B cell (primary cell): ENCODE results near the gene SMIM1. TPM values are rescaled to one million over a fixed set of nuclear protein-coding genes. Genes with fewer than 3 reads are reported as not detected.

Experiments
- ATAC-seq: fragments of 200-7000 bp; cut with Tn5 transposase; one replicate; pipeline ENCODE4 v1.10.0; 2021; ENCODE audit warnings: low read depth, mild to moderate bottlenecking, moderate number of reproducible peaks, moderate library complexity
- CTCF ChIA-PET: fragments of 350-600 bp; sonication (Branson Sonifier 250); formaldehyde crosslinking; loops from one replicate; lab custom pipeline; 2021; ENCODE audit warnings: antibody characterized with exemption, inconsistent platforms; lab: Charles Lee
- POLR2A ChIA-PET: fragments of 350-600 bp; sonication (Branson Sonifier 250); formaldehyde crosslinking; loops from one replicate; lab custom pipeline; 2021; ENCODE audit warnings: antibody characterized with exemption; lab: Charles Lee
- DNase-seq: peaks from one replicate; pipeline ENCODE4 v3.0.0; 2013
- H2AFZ ChIP-seq: 2 replicates; pipeline ENCODE4 v1.6.1; 2012; ENCODE audit warnings: mild to moderate bottlenecking, low read depth, low read length; ENCODE audit not compliant: insufficient read depth, poor library complexity, severe bottlenecking
- H3K27ac ChIP-seq, 2 donors: 1 replicate in 1 of 2; 2 replicates in 1 of 2; pipeline ENCODE4 v1.5.1; 2012 to 2013; ENCODE audit warnings: low read length in 2 of 2, mild to moderate bottlenecking in 2 of 2, moderate library complexity in 1 of 2
- H3K27me3 ChIP-seq, 4 experiments: fragments of 200-600 bp in 1 of 4; sonication (generic) in 1 of 4; replicated peaks in 1 of 4; 1 replicate in 2 of 4; 2 replicates in 2 of 4; pipeline versions ENCODE4 v1.6.1 to v1.7.0; 2013 to 2016; ENCODE audit warnings: low read length in 3 of 4, mild to moderate bottlenecking in 2 of 4, mixed read lengths in 1 of 4, moderate library complexity in 1 of 4; ENCODE audit not compliant: insufficient read depth in 4 of 4, control insufficient read depth in 3 of 4; ENCODE audit errors: control extremely low read depth in 1 of 4
- H3K36me3 ChIP-seq, 2 experiments: replicated peaks in 1 of 2; 1 replicate in 1 of 2; 2 replicates in 1 of 2; pipeline versions ENCODE4 v1.6.1 to v1.7.1; 2013; ENCODE audit warnings: low read length in 1 of 2; ENCODE audit not compliant: insufficient read depth in 2 of 2, control insufficient read depth in 1 of 2; ENCODE audit errors: control extremely low read depth in 1 of 2, extremely low read depth in 1 of 2
- H3K4me1 ChIP-seq, 2 donors: fragments of 200-600 bp in 1 of 2; sonication (generic) in 1 of 2; 1 replicate in 1 of 2; 2 replicates in 1 of 2; pipeline versions ENCODE4 v1.5.1 to v1.6.1; 2013 to 2017; ENCODE audit warnings: low read length in 2 of 2; ENCODE audit not compliant: control insufficient read depth in 2 of 2, insufficient read depth in 2 of 2
- H3K4me2 ChIP-seq: replicated peaks from 2 replicates; pipeline ENCODE3; 2012; ENCODE audit warnings: mild to moderate bottlenecking, low read depth, low read length; ENCODE audit not compliant: poor library complexity, severe bottlenecking
- H3K4me3 ChIP-seq, 5 experiments: fragments of 200-600 bp in 1 of 5; sonication (generic) in 1 of 5; 1 replicate in 3 of 5; 2 replicates in 2 of 5; pipeline versions ENCODE4 v1.5.1 to v1.7.0; 2011 to 2016; ENCODE audit warnings: low read length in 4 of 5, mild to moderate bottlenecking in 4 of 5, low read depth in 2 of 5, control low read depth in 1 of 5, moderate library complexity in 1 of 5; ENCODE audit not compliant: insufficient read depth in 1 of 5; ENCODE audit errors: control extremely low read depth in 1 of 5, extremely low read depth in 1 of 5
- H3K79me2 ChIP-seq: fragments of 200-600 bp; sonication (generic); one replicate; pipeline ENCODE4 v1.6.0; 2016; ENCODE audit warnings: low read length; ENCODE audit not compliant: control insufficient read depth, insufficient read depth
- H3K9ac ChIP-seq: fragments of 200-600 bp; sonication (generic); 2 replicates; pipeline ENCODE4 v1.6.1; 2017; ENCODE audit warnings: mild to moderate bottlenecking, low read length, moderate library complexity
- H3K9me3 ChIP-seq, 3 donors: one replicate each; pipeline versions ENCODE4 v1.6.1 to v1.7.1; 2013; ENCODE audit warnings: low read length in 2 of 3; ENCODE audit not compliant: control insufficient read depth in 2 of 3, insufficient read depth in 1 of 3; ENCODE audit errors: control extremely low read depth in 1 of 3
- H4K20me1 ChIP-seq: 2 replicates; pipeline ENCODE4 v1.6.0; 2012; ENCODE audit warnings: mild to moderate bottlenecking, low read length; ENCODE audit not compliant: insufficient read depth, control insufficient read depth, poor library complexity, severe bottlenecking
- H3K27ac Mint-ChIP-seq: one replicate; pipeline ENCODE4 v1.8.0; 2021; ENCODE audit warnings: mixed read lengths
- H3K27me3 Mint-ChIP-seq: one replicate; pipeline ENCODE4 v1.8.0; 2021; ENCODE audit warnings: mixed read lengths
- H3K4me1 Mint-ChIP-seq: one replicate; pipeline ENCODE4 v1.8.0; 2021; ENCODE audit warnings: mixed read lengths
- H3K4me3 Mint-ChIP-seq: one replicate; pipeline ENCODE4 v1.8.0; 2021; ENCODE audit warnings: mixed read lengths
- H3K9me3 Mint-ChIP-seq: one replicate; pipeline ENCODE4 v1.8.0; 2022; ENCODE audit warnings: mixed read lengths; ENCODE audit not compliant: insufficient read depth
- CTCF ChIP-seq: fragments of 200-600 bp; IDR thresholded peaks from one replicate; pipeline ENCODE4 v1.8.0; 2022; ENCODE audit warnings: antibody characterized with exemption, mild to moderate bottlenecking
- EZH2 ChIP-seq: IDR thresholded peaks from 2 replicates; pipeline ENCODE4 v1.6.1; 2012; ENCODE audit warnings: borderline replicate concordance, low read depth, mild to moderate bottlenecking, moderate library complexity, low read length; ENCODE audit not compliant: insufficient read depth, poor library complexity, severe bottlenecking
- WGBS: methylation state at CpG from one replicate; pipeline ENCODE4 v1.1.5; 2013; ENCODE audit warnings: missing lambda C conversion rate; ENCODE audit not compliant: insufficient coverage; 5-methylcytosine and 5-hydroxymethylcytosine counted together
- intact Hi-C: fragments of 100-400 bp; cut with micrococcal nuclease; formaldehyde crosslinking; loops from one replicate; pipeline ENCODE4 v1.10.0; 2022
- polyA plus RNA-seq: library from polyadenylated mRNA; depleted of rRNA; stranded (reverse); fragments of >200 nt; gene quantifications from 2 replicates; pipeline ENCODE4 v1.2.3, GENCODE V29; 2012
- total RNA-seq, 2 donors: library from RNA; stranded (reverse); fragments of 120-200 nt in 1 of 2; gene quantifications; 1 replicate in 1 of 2; 2 replicates in 1 of 2; pipeline versions ENCODE4 v1.2.3 to v1.2.4, GENCODE V29; 2013 to 2022

Gene SMIM1
- total and polyA plus RNA-seq, 2 donors (not counting 1 experiment from before 2014, with no cell fraction given): 2.6 to 9.0 TPM

GRCh38 chr1:3778590-3779264 lies 6.2 kb downstream of the SMIM1 start:
- POLR2A ChIA-PET: no interaction called here
- H2AFZ ChIP-seq: no peak overlapping the region

More at GRCh38 chr1:3778590-3779264, 6.2 kb downstream of the SMIM1 start:
- Histone ChIP-seq H3K36me3 (peaks cover 0 to 33% of the 10 kb centered on the region in 2 experiments), H4K20me1 (no peaks in the 10 kb centered on the region), H3K4me3 (no peak overlapping the region), H3K79me2 (no peaks in the 10 kb centered on the region), H3K9ac (no peak overlapping the region), H3K4me2 (no peak overlapping the region), H3K27ac (no peak overlapping the region), H3K4me1 (peaks cover 7 to 13% of the 10 kb centered on the region in 2 donors), H3K9me3 (no peaks in the 10 kb centered on the region), H3K27me3 (no peaks in the 10 kb centered on the region)
- Mint-ChIP-seq H3K27me3 (no peaks in the 10 kb centered on the region), H3K4me1 (peaks cover 13% of the 10 kb centered on the region), H3K27ac (no peak overlapping the region), H3K9me3 (no peaks in the 10 kb centered on the region), H3K4me3 (no peak overlapping the region)
- DNase-seq (no peak), ATAC-seq (no peak)
- TF ChIP-seq EZH2: no peak
- TF ChIP-seq CTCF: no peak
- CTCF ChIA-PET: no interaction called here
- intact Hi-C loops: no loop called here
- 95% methylated on average over 12 of the region's 14 CpGs for WGBS
